ENCODE results near the gene CBL.
"Not testable (repeated sequence)": the region's sequence is repeated elsewhere in the genome, so short reads cannot be mapped to it uniquely, and the experiment has no call there.

Gene CBL

DNA sequence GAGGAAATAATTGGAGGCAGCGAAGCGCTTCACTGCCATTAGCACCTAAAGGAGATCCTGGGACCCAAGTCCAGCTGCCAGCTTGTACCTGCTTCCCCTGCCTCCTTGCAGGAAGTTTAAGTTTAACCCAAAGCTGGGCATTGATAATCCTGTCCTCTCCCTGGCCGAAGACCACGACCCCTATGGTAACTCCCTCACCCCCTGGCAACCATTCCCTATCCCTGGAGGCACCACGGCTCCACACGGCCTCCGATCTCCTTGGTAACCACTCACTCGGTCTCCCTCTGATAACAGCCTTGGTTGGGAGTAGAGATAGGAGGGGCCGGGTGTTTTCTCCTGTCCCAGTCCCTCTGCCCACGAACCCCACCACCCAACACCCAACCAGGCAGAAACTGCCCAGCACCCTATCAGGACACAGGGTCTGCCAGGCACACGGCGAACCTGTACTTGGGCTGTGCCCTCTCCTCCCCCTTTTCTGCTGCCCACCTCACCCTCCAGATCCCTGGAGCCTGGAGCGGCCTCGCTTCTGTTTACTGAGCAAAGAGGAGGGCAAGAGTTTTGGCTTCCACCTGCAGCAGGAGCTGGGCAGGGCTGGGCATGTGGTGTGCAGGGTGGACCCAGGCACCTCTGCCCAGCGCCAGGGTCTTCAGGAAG lies 20.0 kb upstream of the CBL start:
- no peak for DNase-seq (ENCODE audit: low read depth)

GRCh38 chr11:119187123-119187892 lies 18.8 kb upstream of the CBL start:
- no peak for DNase-seq (ENCODE audit: low read depth)

- DNase-seq (ENCODE audit: low read depth) = no peak
Measured at GRCh38 chr11:119188067-119188466, 18.1 kb upstream of the CBL start.

DNA sequence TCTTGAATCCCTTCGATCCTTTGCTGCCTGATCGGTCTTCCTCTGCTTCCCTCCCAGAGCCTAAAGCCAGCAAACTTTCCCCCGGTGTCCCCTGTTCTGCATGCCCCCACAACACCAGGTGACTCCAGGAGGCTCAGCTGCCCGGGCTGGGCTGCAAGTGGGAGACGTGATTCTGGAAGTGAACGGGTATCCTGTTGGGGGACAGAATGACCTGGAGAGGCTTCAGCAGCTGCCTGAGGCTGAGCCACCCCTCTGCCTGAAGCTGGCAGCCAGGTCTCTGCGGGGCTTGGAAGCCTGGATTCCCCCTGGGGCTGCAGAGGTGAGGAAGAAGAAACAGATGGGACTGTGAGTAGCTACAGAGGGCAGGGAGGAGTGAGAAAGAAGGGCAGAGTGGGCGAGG lies 17.3 kb upstream of the CBL start:
- DNase-seq (ENCODE audit: low read depth) = no peak

DNA sequence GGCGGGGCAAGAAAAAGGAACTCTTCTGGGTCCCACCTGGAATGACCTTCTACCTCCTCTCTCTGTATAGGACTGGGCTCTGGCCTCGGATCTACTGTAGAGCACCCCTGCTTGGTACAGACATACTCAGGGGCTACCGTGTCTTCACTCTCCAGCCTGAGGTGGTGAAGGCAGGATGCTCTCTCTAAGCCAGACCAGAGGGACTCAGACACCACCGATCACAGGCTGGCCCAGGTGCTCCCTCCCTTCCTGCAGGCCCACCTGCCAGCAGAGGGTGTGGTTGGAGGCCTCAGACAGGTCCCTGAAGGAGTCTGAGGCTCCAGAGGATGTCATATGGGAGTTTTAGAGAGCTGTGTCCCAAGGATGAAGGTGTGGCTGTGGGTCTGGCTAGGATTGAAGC lies 16.7 kb upstream of the CBL start:
- no peak for DNase-seq (ENCODE audit: low read depth)

DNA sequence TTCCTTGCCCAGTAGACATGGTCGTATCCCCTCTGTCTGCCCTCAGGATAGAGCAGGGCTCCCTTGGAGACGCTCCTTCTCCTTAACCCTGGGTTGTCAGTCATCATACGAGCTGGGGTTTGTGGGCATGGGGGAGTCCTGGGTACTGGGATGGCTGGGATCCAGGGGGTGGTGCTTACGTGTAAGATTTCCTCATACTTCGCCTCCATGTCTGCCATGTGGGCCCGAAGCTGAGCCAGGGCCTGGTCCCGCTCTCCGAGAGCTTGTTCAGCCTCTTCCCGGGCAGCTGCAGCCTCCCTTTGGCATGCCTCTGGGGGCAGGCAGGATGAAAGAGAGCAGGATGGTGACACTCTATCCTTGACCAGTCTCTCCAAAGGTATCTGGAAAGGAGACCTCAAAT lies 15.6 kb upstream of the CBL start:
- DNase-seq (ENCODE audit: low read depth) = no peak

GRCh38 chr11:119191265-119191664 lies 14.9 kb upstream of the CBL start:
- not testable (repeated sequence) for DNase-seq (ENCODE audit: low read depth)

DNA sequence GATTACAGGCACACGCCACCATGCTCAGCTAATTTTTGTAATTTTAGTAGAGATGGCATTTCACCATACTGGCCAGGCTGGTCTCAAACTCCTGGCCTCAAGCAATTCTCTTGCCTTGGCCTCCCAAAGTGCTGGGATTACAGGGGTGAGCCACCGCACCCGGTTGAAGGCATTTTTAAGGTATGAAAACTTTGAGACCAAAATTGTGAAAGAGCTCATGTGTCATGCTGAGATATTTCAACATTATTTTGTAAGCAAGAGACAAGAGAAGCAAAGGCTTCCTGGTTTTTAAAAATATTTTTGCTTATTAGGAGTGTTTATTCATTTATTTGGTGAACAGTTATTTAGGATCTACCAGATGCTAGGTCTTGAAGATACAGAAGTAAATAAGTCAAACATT lies 14.0 kb upstream of the CBL start:
- no peak for DNase-seq (ENCODE audit: low read depth)

DNA sequence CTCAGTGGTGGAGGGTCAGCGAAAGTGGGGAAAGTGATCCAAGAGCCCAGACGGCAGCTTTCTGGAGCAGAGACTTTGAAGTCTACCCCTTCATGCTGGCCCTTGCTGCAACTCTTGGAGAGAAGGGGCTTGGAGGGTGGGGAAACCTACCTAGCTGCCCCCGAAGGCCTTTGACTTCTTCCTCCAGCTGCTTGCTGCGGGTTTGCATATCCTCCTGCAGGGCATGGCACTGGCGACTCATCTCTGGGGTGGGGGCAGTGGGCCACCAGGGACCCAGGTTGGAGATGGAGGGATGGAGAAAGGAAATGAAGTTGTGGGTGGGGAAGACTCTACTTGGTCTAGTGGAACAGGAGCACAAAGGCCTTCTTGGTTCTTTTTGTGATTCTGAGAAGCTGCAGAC lies 13.1 kb upstream of the CBL start:
- no peak for DNase-seq (ENCODE audit: low read depth)

DNA sequence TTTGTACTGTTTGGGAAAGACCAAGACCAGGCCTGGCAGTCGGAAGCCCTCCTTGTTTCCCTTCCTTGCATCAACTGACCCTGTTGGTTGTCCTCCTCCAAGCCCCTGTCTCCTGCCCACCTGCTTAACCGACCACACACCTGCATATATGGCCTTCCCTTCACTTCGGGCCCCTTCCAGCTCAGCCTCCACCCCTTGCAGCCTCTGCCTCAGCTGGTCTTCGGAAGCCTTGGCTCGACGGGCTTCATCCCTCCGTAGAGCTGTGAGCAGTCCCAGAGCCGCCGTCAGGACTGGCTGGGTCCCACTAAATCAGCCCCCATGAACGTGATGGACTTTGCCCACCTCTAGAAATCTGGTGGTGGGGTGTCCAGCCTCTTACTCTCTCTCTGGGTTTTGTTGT lies 12.5 kb upstream of the CBL start:
- DNase-seq (ENCODE audit: low read depth) = no peak

- DNase-seq (ENCODE audit: low read depth) = no peak
Measured at GRCh38 chr11:119194811-119195440, 11.2 kb upstream of the CBL start.

DNA sequence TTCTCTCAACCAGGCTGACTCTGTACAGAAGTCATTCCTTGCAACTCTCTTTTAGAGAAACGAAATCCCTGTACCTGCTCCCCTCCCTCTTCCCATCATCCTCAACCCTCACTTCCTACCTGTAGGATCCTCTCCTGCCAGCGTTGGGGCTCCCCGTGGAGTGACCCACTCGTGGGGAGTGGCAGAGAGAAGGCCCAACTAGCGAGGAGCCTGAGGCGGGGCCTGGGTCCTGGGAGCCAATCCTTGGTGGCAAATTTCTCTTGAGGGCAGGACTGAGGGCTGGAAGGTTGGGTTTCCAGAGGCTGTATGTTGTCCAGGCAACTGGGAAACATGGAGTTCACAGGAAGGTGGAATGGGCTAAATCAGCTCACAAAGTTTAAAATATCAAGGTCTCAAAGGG lies 10.5 kb upstream of the CBL start:
- no peak for DNase-seq (ENCODE audit: low read depth)

DNA sequence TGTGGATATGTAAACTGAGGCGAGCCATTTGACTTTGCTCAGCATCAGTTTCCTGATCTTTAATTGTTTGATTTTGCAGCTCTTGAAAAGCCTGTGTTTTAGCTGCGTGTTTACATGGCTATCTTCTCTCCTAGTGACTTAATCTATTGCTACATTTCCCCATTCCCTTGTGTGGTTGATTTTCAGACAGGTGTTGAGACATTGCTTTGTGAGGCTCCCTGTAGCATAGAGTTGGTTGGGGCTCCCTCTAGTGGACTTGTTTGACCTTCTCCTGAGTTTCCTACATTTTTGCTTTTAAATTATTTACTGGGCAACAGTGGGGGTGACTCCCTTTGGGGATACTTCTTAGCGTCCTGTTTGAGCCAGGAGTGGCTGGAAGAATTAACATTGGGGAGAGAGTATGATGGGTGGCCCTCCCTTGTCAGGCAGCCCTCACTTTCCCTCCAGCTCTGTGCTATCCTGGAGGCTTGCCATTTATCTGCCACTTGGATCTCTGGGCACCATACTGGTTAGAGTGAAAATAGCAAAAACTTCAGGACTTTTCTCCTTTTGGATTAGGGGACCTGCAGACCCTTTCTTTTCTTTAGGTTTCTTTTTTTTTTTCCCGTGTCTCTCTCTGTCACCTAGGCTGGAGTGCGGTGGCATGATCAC lies 9.2 kb upstream of the CBL start:
- DNase-seq (ENCODE audit: low read depth) = peak; percentile 43

DNA sequence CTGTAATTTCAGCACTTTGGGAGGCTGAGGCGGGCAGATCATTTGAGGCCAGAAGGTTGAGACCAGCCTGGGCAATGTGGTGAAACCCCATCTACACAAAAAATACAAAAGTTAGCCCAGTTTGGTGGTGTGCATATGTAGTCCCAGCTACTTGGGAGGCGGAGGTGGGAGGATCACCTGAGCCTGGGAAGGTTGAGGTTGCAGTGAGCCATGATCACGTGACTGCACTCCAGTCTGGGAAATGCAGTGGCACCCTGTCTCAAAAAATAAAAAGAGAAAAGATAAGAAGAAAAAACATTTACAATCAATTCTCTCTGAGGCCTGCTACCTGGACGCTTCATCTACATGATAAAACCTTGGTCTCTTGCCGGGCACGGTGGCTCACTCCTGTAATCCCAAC lies 7.2 kb upstream of the CBL start:
- DNase-seq (ENCODE audit: low read depth) = no peak

- DNase-seq (ENCODE audit: low read depth) = not testable (repeated sequence)
Measured at GRCh38 chr11:119201236-119201635, 4.9 kb upstream of the CBL start.

GRCh38 chr11:119202554-119202953 lies 3.6 kb upstream of the CBL start:
- no peak for DNase-seq (ENCODE audit: low read depth)

GRCh38 chr11:119204066-119204465 lies 2.1 kb upstream of the CBL start:
- no peak for DNase-seq (ENCODE audit: low read depth)

DNA sequence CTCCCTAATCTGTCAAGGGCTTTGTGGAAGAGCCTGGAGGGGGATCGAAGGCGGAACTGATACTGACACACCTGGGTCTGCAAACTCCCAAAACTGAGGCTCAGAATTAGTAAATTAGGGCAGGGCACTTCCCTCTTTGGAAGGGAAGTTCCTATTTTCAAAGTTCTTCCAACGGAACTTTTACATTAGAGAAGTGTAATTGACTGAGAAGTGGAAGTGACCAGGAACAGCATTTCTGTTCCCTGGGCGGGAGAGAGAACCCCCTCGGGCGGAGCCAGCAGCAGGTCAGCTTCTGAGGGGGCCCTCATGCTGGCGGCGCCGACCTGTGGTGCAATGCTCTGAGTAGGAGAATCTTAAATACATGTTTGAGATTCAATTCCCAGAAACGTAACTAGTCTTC lies 1.1 kb upstream of the CBL start:
- no peak for DNase-seq (ENCODE audit: low read depth)

DNA sequence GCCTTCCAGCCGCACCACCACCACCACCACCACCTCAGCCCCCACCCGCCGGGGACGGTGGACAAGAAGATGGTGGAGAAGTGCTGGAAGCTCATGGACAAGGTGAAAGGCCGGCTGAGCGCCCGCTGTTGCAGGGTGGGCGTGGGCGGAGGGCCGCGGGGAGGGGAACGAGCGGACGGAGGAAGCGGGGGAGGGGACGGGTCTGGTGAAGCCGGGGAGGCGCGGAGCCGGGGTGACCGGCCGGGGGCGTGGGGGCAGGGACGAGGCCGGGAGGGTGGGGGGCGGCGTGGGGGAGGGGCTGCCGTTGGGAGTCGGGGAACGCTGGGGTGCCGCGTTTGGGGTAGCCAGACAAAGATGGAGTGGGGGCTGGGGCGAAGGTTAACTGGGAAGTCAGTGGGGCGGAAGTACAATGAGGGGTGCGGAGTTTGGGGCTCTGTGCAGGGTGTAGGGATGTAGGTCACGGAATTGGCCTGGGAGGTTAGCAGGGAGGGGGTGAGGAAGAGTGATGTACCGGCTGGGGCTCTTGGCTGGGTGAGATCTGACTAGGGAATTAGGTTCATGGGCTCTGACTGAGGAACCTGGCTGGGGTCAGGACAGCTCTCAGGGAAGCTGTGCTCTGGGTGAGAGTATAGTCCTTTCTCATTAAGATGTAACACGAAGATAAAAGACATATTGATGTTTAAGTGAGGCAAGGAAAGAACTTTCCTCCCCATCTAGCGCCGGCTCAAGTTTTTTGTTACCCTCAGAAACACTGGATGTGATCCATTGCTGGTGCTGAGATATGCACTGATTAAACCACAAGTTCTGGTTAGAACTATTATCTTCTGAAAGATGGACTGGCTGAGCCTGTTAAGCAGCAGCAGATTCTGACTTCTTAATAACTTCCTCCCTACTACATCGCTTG lies 624 bp downstream of the CBL start:
- peak; percentile 11 for DNase-seq (ENCODE audit: low read depth)

DNA sequence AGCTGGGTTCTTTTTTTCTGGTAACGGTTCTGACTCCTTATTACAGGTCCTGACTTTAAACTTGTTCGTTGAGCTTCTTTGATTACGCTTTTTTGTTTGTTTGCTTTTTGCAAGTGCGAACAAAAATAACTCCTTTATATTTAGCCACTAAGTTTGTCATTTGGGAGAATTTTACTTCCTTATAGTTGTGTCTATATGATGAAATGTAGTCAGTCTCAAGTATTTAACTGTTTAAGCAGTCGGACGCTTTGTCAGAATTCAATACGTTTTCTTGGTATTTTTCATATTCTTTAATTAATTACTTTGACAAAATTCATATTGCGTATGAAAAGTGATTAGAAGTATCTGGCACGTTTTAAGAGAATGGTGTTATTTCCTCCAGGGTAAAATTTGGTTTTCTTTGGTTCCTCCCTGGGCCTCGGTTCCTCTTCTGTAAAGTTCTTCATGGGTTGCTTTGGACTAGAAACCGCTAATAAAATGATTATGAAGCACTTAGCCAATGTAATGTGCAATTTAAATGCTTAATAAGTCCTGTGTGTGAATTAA lies 1.3 kb downstream of the CBL start:
- no peak for DNase-seq (ENCODE audit: low read depth)

- no peak for DNase-seq (ENCODE audit: low read depth)
Measured at GRCh38 chr11:119209186-119209585, 3.0 kb downstream of the CBL start.

DNA sequence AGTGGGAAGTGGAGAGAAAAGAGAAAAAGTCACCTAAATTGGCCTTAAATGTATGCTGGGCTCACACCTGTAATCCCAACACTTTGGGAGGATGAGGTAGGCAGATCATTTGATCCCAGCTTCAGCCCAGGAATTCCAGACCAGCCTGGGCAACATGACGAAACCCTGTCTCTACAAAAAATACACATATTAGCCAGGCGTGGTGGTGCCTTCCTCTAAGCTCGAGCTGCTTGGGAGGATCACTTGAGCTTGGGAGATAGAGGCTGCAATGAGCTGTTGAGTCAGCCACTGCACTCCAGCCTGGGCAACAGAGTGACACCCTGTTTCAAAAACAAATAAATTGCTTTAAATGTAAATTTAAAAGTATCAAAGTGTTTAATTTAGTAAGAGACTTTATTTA lies 3.9 kb downstream of the CBL start:
- DNase-seq (ENCODE audit: low read depth) = no peak

All from stimulated activated CD8-positive, alpha-beta memory T cell treated with anti-CD3 and anti-CD28 coated beads, Interleukin-15, amount 100 ng/mL, for 1 hour (primary cell).